Activated T-helper 2 cell treated with anti-CD3 and anti-CD28 coated beads, Interferon-gamma antibody, Interleukin-2, Interleukin-4, amounts not matched to agents 10 μg/mL and 5 μg/mL and 100 μg/mL, durations not matched to agents 14 hours and 24 hours and 36 hours (primary cell): Measurements from ENCODE around the gene SLC39A13. TPM values are rescaled to one million over a fixed set of nuclear protein-coding genes. Genes with fewer than 3 reads are reported as not detected.
"Not testable (repeated sequence)": the region's sequence is repeated elsewhere in the genome, so short reads cannot be mapped to it uniquely, and the experiment has no call there.

Experiments used
- DNase-seq: peaks from one replicate; pipeline ENCODE4 v3.0.0; 2021; ENCODE audit warnings: low spot score
- H3K27ac Mint-ChIP-seq: one replicate; pipeline ENCODE4 v1.8.0; 2021; ENCODE audit warnings: mixed read lengths
- H3K27me3 Mint-ChIP-seq: one replicate; pipeline ENCODE4 v1.8.0; 2021; ENCODE audit warnings: low read depth, mixed read lengths
- H3K36me3 Mint-ChIP-seq: one replicate; pipeline ENCODE4 v1.8.0; 2021; ENCODE audit warnings: low read depth, mixed read lengths
- H3K4me1 Mint-ChIP-seq: one replicate; pipeline ENCODE4 v1.8.0; 2021; ENCODE audit warnings: low read depth, mixed read lengths
- H3K4me3 Mint-ChIP-seq: one replicate; pipeline ENCODE4 v1.8.0; 2021; ENCODE audit warnings: low read depth, mild to moderate bottlenecking, moderate library complexity, mixed read lengths
- H3K9me3 Mint-ChIP-seq: one replicate; pipeline ENCODE4 v1.8.0; 2021; ENCODE audit warnings: mixed read lengths
- intact Hi-C: fragments of 100-400 bp; cut with micrococcal nuclease; formaldehyde crosslinking; loops from one replicate; pipeline ENCODE4 v1.15.1; 2023
- total RNA-seq: library from RNA; stranded (reverse); gene quantifications from 2 replicates; pipeline ENCODE4 v1.2.3, GENCODE V29; 2022

The SLC39A13 gene
- total RNA-seq, 1 donor from 2014 or later: 15.2 TPM

DNA sequence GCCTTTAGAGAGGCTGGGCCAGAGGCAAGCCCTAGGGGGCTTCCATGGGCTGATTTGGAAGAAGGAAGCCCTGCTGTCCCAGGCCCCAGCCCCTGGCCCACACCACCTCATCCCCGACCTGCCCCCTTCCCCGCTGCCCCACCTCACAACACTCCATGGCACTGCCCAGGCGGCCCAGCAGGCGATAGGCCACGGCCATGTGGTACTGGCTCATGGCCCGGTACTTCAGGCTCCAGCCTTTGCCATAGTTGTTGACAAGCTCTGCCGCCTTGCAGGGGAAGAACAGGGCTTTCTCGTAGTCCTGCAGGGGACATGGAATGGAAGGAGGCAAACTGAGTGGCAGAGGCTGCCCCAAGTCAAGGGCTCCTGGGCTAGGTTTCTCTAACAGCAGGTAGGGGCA, 34.1 kb downstream of the SLC39A13 start:
- H3K27me3 Mint-ChIP-seq: no peaks in the 10 kb centered on the region
- no peak overlapping the region for H3K4me3 Mint-ChIP-seq
- H3K36me3 Mint-ChIP-seq: no peaks in the 10 kb centered on the region
- no peak overlapping the region for H3K27ac Mint-ChIP-seq
- intact Hi-C loops: no loop called here
- DNase-seq: no peak
- no peaks in the 10 kb centered on the region for H3K4me1 Mint-ChIP-seq
- H3K9me3 Mint-ChIP-seq: no peaks in the 10 kb centered on the region

DNA sequence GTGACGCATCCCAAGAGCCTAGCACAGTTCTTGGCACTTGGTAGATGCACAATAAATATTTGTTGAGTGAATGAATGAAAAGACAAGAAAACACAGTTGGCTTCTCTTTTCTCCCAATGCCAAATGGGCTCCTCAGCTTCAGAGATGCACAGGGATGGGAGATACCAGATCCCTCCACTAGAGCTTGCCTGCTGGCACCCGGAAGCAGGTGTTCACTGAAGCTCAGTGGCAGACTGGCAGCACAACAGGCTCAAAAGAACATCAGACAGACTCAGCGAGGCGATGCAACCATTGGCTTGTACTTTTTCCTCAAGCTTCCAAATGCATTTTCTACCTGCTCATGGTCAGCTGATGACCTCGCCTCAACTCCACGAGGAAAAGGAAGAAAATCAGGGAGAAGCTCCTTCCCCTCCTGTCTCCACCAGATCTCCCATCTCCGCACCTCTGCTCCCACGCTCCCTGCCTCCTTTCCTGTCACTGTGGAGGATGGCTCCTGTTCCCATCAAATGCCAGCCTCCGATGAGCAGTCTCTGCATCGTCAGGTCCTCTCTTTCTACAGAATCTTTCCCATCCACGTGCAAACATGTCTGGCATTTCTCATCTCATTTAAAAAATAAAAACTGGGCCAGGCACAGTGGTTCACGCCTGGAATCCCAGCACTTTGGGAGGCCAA, 34.8 kb downstream of the SLC39A13 start:
- H3K36me3 Mint-ChIP-seq: no peaks in the 10 kb centered on the region
- no peaks in the 10 kb centered on the region for H3K4me1 Mint-ChIP-seq
- no peaks in the 10 kb centered on the region for H3K9me3 Mint-ChIP-seq
- intact Hi-C loops: no loop called here
- DNase-seq: no peak
- H3K27me3 Mint-ChIP-seq: no peaks in the 10 kb centered on the region
- H3K27ac Mint-ChIP-seq: no peak overlapping the region
- H3K4me3 Mint-ChIP-seq: no peak overlapping the region

DNA sequence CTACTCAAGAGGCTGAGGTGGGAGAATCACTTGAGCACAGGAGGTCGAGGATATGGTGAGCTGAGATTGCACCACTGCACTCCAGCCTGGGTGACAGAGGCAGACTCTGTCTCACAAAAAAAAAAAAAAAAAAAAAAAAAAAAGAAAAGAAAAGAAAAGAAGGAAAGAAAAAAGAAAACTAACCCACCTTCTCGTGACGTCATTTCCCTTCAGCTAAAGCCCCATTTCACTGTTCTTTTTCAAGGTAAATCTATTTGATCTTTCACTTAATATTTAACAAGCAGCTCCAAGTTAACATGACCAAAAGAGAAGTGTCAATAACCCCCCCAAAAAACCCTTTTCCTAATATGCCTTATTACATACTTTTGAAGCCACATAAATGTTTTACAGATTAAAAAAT, 35.4 kb downstream of the SLC39A13 start:
- Mint-ChIP-seq H3K4me3 (no peak overlapping the region), H3K27ac (no peak overlapping the region), H3K36me3 (no peaks in the 10 kb centered on the region), H3K4me1 (no peaks in the 10 kb centered on the region), H3K9me3 (no peaks in the 10 kb centered on the region), H3K27me3 (no peaks in the 10 kb centered on the region)
- intact Hi-C loops: no loop called here
- DNase-seq: no peak

GRCh38 chr11:47445840-47446239, 37.5 kb downstream of the SLC39A13 start:
- Mint-ChIP-seq H3K27ac (no peak overlapping the region), H3K36me3 (no peaks in the 10 kb centered on the region), H3K4me3 (no peak overlapping the region), H3K27me3 (no peaks in the 10 kb centered on the region), H3K9me3 (no peaks in the 10 kb centered on the region), H3K4me1 (no peaks in the 10 kb centered on the region)
- DNase-seq: no peak
- intact Hi-C loops: no loop called here

- Mint-ChIP-seq H3K4me1 (no peaks in the 10 kb centered on the region), H3K36me3 (no peaks in the 10 kb centered on the region), H3K27ac (no peak overlapping the region), H3K9me3 (no peaks in the 10 kb centered on the region), H3K27me3 (no peaks in the 10 kb centered on the region), H3K4me3 (no peak overlapping the region)
- intact Hi-C loops: no loop called here
- DNase-seq: no peak
Measured at GRCh38 chr11:47446833-47447232, 38.4 kb downstream of the SLC39A13 start.

DNA sequence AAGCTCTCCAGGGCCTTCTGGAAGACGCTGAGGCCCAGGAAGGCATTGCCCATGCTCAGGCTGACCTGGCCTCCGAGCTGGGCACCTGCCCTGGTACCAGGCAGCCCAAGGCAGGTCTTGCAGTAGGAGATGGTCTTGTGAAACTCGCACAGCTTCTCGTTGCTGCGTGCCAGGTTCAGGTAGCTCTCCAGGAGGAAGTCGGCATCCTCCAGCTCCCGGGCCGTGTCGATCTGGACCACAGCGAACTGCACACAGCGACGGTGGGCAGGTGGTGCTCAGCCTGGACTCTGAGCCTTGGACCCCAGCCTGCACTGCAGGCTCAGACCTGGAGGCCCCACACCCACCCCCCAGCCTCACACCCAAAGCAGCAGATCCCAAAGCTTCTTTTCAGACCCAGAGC, 39.5 kb downstream of the SLC39A13 start:
- DNase-seq: no peak
- Mint-ChIP-seq H3K9me3 (no peaks in the 10 kb centered on the region), H3K27me3 (no peaks in the 10 kb centered on the region), H3K27ac (no peak overlapping the region), H3K4me3 (no peak overlapping the region), H3K36me3 (no peaks in the 10 kb centered on the region), H3K4me1 (no peaks in the 10 kb centered on the region)
- intact Hi-C loops: no loop called here

GRCh38 chr11:47448566-47449427, 40.4 kb downstream of the SLC39A13 start, which contains the start of gene RAPSN:
TSS of gene RAPSN (minus strand) at chr11:47449136. CDS start at chr11:47448964, 172 bp downstream.
- no peak within 1 kb of the TSS for H3K4me3 Mint-ChIP-seq
- no peaks in the 10 kb centered on the region for H3K9me3 Mint-ChIP-seq
- no peaks in the 10 kb centered on the region for H3K4me1 Mint-ChIP-seq
- no peak for DNase-seq
- H3K36me3 Mint-ChIP-seq: no peaks in the 10 kb centered on the region
- intact Hi-C loops: no loop called here
- H3K27me3 Mint-ChIP-seq: no peaks in the 10 kb centered on the region
- H3K27ac Mint-ChIP-seq: no peak within 1 kb of the TSS

- intact Hi-C loops: no loop called here
- Mint-ChIP-seq H3K4me3 (no peak overlapping the region), H3K4me1 (peaks cover 4% of the 10 kb centered on the region), H3K36me3 (no peaks in the 10 kb centered on the region), H3K9me3 (no peaks in the 10 kb centered on the region), H3K27me3 (no peaks in the 10 kb centered on the region), H3K27ac (no peak overlapping the region)
- no peak for DNase-seq
Measured at GRCh38 chr11:47449541-47449940, 41.2 kb downstream of the SLC39A13 start.

DNA sequence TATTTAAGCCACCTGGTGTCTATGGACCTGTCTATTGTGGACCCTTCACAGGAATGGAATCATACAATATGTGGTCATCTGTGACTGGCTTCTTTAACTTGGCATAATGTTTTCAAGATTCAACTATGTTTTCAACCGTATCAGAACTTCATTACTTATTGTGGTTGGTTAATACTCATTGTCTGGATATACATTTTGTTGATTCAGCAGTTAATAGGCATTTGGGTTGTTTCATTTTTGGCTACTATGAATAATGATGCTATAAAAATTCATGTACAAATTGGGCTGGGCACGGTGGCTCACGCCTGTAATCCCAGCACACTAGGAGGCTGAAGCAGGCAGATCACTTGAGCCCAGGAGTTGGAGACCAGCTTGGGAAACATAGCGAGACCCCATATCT, 43.0 kb downstream of the SLC39A13 start:
- intact Hi-C loops: no loop called here
- Mint-ChIP-seq H3K36me3 (no peaks in the 10 kb centered on the region), H3K27me3 (no peaks in the 10 kb centered on the region), H3K9me3 (no peaks in the 10 kb centered on the region), H3K4me1 (peaks cover 4% of the 10 kb centered on the region), H3K27ac (no peak overlapping the region), H3K4me3 (no peak overlapping the region)
- no peak for DNase-seq

DNA sequence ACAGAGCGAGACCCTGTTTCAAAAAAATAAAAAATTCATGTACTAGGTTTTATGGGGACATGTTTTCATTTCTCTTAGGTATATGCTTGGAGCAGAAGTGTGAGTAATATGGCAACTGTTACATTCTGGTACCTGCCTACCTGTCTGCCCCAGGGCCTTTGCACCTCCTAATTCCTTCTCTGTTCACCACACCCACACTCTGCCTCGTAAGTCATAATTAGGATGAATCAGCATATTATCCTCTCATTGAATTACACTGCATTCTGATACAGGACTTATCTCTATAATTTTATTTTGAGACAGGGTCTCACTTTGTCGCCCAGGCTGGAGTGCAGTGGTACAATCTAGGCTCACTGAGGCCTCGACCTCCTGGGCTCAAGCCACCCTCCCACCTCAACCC, 43.6 kb downstream of the SLC39A13 start:
- peaks cover 4% of the 10 kb centered on the region for H3K4me1 Mint-ChIP-seq
- H3K4me3 Mint-ChIP-seq: no peak overlapping the region
- intact Hi-C loops: no loop called here

GRCh38 chr11:47453365-47453764, 45.0 kb downstream of the SLC39A13 start:
- Mint-ChIP-seq H3K36me3 (no peaks in the 10 kb centered on the region), H3K4me1 (peaks cover 4% of the 10 kb centered on the region), H3K27me3 (no peaks in the 10 kb centered on the region), H3K27ac (no peak overlapping the region), H3K9me3 (no peaks in the 10 kb centered on the region), H3K4me3 (no peak overlapping the region)
- intact Hi-C loops: no loop called here
- no peak for DNase-seq

More for the DNA sequence above, 43.6 kb downstream of the SLC39A13 start:
- H3K9me3 Mint-ChIP-seq: no peaks in the 10 kb centered on the region
- DNase-seq: no peak
- no peaks in the 10 kb centered on the region for H3K36me3 Mint-ChIP-seq
- H3K27me3 Mint-ChIP-seq: no peaks in the 10 kb centered on the region
- no peak overlapping the region for H3K27ac Mint-ChIP-seq

DNA sequence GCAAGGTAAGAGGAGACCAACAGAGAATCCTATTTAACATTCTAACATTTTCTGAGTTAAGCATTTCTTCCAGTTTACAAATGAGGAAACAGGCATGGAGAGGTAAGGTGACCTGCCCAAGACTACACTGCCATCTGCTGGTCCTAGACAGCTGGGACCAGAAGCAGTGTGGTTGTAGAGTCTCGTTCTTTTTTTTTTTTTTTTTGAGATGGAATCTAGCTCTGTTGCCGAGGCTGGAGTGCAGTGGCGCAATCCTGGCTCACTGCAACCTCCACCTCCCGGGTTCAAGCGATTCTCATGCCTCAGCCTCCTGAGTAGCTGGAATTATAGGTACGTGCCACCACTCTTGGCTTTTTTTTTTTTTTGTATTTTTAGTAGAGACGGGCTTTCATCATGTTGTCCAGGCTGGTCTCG, 45.9 kb downstream of the SLC39A13 start:
- not testable (repeated sequence) for H3K36me3 Mint-ChIP-seq, H3K4me3 Mint-ChIP-seq, H3K27ac Mint-ChIP-seq, H3K27me3 Mint-ChIP-seq, H3K4me1 Mint-ChIP-seq, H3K9me3 Mint-ChIP-seq
- intact Hi-C loops: loop anchor here (1.0 kb wide), 1 partner anchor 80 kb away; no protein-coding TSS in a partner anchor
- DNase-seq: peak; percentile 59

DNA sequence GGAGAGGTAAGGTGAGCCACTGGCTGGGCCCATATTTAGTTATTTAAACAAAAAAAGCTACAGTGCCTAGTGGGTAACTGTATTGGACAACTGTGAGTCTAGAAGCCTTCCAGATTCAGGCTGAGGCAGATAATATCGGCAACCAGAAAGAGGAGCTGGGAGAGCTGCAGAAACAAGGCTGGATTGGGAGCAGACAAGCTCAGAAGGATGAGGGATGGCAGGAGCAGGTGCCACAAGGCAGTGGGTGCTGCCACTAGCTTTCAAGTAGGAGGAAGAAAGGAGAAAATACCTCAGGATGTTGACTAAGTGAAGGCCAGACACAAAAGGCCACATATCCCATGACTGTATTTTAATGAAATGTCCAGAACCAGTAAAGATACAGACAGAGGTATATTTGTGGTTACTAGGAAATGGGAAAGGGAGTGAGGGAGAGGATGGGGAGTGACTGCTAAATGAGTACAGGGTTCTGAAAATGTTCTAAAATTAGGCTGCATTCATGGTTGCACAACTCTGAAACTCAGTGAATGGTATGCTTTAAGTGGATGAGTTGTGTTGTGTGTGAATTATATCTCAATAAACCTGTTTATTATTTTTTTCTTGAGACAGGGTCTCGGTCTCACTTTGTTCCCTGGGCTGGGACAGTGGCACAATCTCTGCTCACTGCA, 52.3 kb downstream of the SLC39A13 start:
- Mint-ChIP-seq H3K36me3 (peaks cover 6% of the 10 kb centered on the region), H3K27me3 (no peaks in the 10 kb centered on the region), H3K4me3 (no peak overlapping the region), H3K4me1 (no peaks in the 10 kb centered on the region), H3K27ac (peak overlapping the region; percentile 65), H3K9me3 (no peaks in the 10 kb centered on the region)
- no peak for DNase-seq
- intact Hi-C loops: no loop called here
